Mucosa of rectum (tissue), 2 donors: ENCODE data around the gene FRRS1L.

Experiments used
- H3K27ac ChIP-seq, 2 donors: one replicate each; pipeline ENCODE4 v1.7.0; 2013; ENCODE audit warnings: inconsistent platforms in 2 of 2, low read depth in 2 of 2, low read length in 2 of 2
- H3K27me3 ChIP-seq, 2 donors: one replicate each; pipeline ENCODE4 v1.7.0; 2013; ENCODE audit warnings: low read length in 2 of 2; ENCODE audit not compliant: control insufficient read depth in 2 of 2, insufficient read depth in 2 of 2
- H3K36me3 ChIP-seq, 2 donors: one replicate each; pipeline ENCODE4 v1.7.0; 2013; ENCODE audit warnings: low read length in 2 of 2; ENCODE audit not compliant: control insufficient read depth in 2 of 2, insufficient read depth in 2 of 2
- H3K4me1 ChIP-seq, 2 donors: one replicate each; pipeline ENCODE4 v1.7.0; 2013; ENCODE audit warnings: low read length in 2 of 2, mild to moderate bottlenecking in 1 of 2; ENCODE audit not compliant: control insufficient read depth in 2 of 2, insufficient read depth in 2 of 2
- H3K4me3 ChIP-seq, 2 donors: one replicate each; pipeline ENCODE4 v1.7.0; 2013; ENCODE audit warnings: low read length in 2 of 2
- H3K9ac ChIP-seq, 2 donors: one replicate each; pipeline ENCODE4 v1.7.0; 2013; ENCODE audit warnings: low read length in 2 of 2, low read depth in 1 of 2, mild to moderate bottlenecking in 1 of 2
- H3K9me3 ChIP-seq, 2 donors: one replicate each; pipeline ENCODE4 v1.7.0; 2013; ENCODE audit warnings: low read length in 2 of 2; ENCODE audit not compliant: control insufficient read depth in 2 of 2
- donor health status: healthy.
- donor health status: Normal muscosa, but diverticular disease.

Gene FRRS1L

GRCh38 chr9:109083141-109083540 lies 83.9 kb downstream of the FRRS1L start:
- H3K27ac ChIP-seq, result no peak overlapping the region
- no peak overlapping the region for H3K4me3 ChIP-seq
- peaks cover 26 to 36% of the 10 kb centered on the region in 2 donors for H3K36me3 ChIP-seq
- no peak overlapping the region for H3K9ac ChIP-seq
- H3K4me1 ChIP-seq, result no peaks in the 10 kb centered on the region
- H3K27me3 ChIP-seq, result no peaks in the 10 kb centered on the region
- H3K9me3 ChIP-seq, result no peaks in the 10 kb centered on the region

GRCh38 chr9:109082091-109082620 lies 84.9 kb downstream of the FRRS1L start:
- H3K4me1 ChIP-seq, result no peaks in the 10 kb centered on the region
- no peaks in the 10 kb centered on the region for H3K27me3 ChIP-seq
- peaks cover 20 to 35% of the 10 kb centered on the region in 2 donors for H3K36me3 ChIP-seq
- no peaks in the 10 kb centered on the region for H3K9me3 ChIP-seq
- H3K27ac ChIP-seq, result no peak overlapping the region
- no peak overlapping the region for H3K9ac ChIP-seq
- no peak overlapping the region for H3K4me3 ChIP-seq
